H1 (cell line): ENCODE results near the gene NR4A3. TPM values are rescaled to one million over a fixed set of nuclear protein-coding genes. Genes with fewer than 3 reads are reported as not detected.

Source experiments
- CTCF ChIA-PET: fragments of 300-600 bp; sonication (Branson Sonifier 250); formaldehyde crosslinking; loops from one replicate; lab custom pipeline; 2021; ENCODE audit not compliant: partially characterized antibody; lab: Charles Lee
- POLR2A ChIA-PET: fragments of 300-600 bp; sonication (Branson Sonifier 250); formaldehyde crosslinking; loops from one replicate; lab custom pipeline; 2021; ENCODE audit warnings: inconsistent platforms; ENCODE audit not compliant: partially characterized antibody; lab: Charles Lee
- DNase-seq, 2 experiments: peaks; one replicate each; pipeline versions ENCODE4 v3.0.0 to v3.0.0-alpha.2; 2010 to 2022; ENCODE audit warnings: low spot score in 2 of 2, low read depth in 1 of 2, mixed read lengths in 1 of 2
- FAIRE-seq: peaks from 2 replicates; lab custom pipeline; 2011; peaks lifted over from hg19 to GRCh38; lab: Jason Lieb, UNC
- H2AFZ ChIP-seq: 2 replicates; pipeline ENCODE4 v1.8.1; 2012; ENCODE audit warnings: low read length, inconsistent platforms
- H2AK5ac ChIP-seq: 2 replicates; pipeline ENCODE4 v1.6.1; 2013; ENCODE audit warnings: low read depth, low read length
- H2BK120ac ChIP-seq: replicated peaks from 2 replicates; pipeline ENCODE3; 2013; ENCODE audit warnings: low read depth, low read length, inconsistent platforms
- H2BK12ac ChIP-seq: 2 replicates; pipeline ENCODE4 v1.6.1; 2013; ENCODE audit warnings: low read depth, low read length
- H2BK15ac ChIP-seq: 2 replicates; pipeline ENCODE4 v1.6.1; 2013; ENCODE audit warnings: low read length
- H2BK20ac ChIP-seq: 2 replicates; pipeline ENCODE4 v1.6.1; 2013; ENCODE audit warnings: low read length
- H2BK5ac ChIP-seq: 2 replicates; pipeline ENCODE4 v1.6.1; 2013; ENCODE audit warnings: low read depth, low read length
- H3K14ac ChIP-seq: 2 replicates; pipeline ENCODE4 v1.6.1; 2013; ENCODE audit warnings: inconsistent platforms; ENCODE audit not compliant: insufficient read length
- H3K18ac ChIP-seq: 2 replicates; pipeline ENCODE4 v1.6.1; 2013; ENCODE audit warnings: low read length; ENCODE audit errors: extremely low read depth
- H3K23ac ChIP-seq: 2 replicates; pipeline ENCODE4 v1.6.1; 2013; ENCODE audit warnings: inconsistent platforms; ENCODE audit not compliant: insufficient read length
- H3K23me2 ChIP-seq: 2 replicates; pipeline ENCODE4 v1.6.1; 2013; ENCODE audit warnings: low read depth, low read length
- H3K27ac ChIP-seq: 2 replicates; pipeline ENCODE4 v1.6.1; 2011; ENCODE audit warnings: low read depth, low read length, inconsistent platforms
- H3K27me3 ChIP-seq, 4 experiments: replicated peaks in 1 of 4; 1 replicate in 1 of 4; 2 replicates in 3 of 4; pipeline versions ENCODE4 v1.6.1 to v1.8.1; 2011 to 2013; ENCODE audit warnings: low read length in 3 of 4, mild to moderate bottlenecking in 3 of 4, inconsistent platforms in 2 of 4, mixed read lengths in 2 of 4, moderate library complexity in 1 of 4; ENCODE audit not compliant: control insufficient read depth in 3 of 4, insufficient read depth in 3 of 4; ENCODE audit errors: extremely low read depth in 1 of 4
- H3K36me3 ChIP-seq, 4 experiments: 2 replicates each; pipeline versions ENCODE4 v1.6.1 to v1.8.1; 2011 to 2013; ENCODE audit warnings: mild to moderate bottlenecking in 4 of 4, low read length in 3 of 4, moderate library complexity in 2 of 4, control low read depth in 1 of 4, inconsistent platforms in 1 of 4; ENCODE audit not compliant: insufficient read depth in 4 of 4, control insufficient read depth in 2 of 4
- H3K4ac ChIP-seq: replicated peaks from 2 replicates; pipeline ENCODE3; 2013; ENCODE audit warnings: low read length, low read depth, mixed read lengths, inconsistent platforms; ENCODE audit not compliant: insufficient read length
- H3K4me1 ChIP-seq, 4 experiments: replicated peaks in 1 of 4; 1 replicate in 1 of 4; 2 replicates in 3 of 4; pipeline versions ENCODE4 v1.6.1 to v1.8.1; 2011 to 2013; ENCODE audit warnings: low read length in 3 of 4, inconsistent platforms in 2 of 4, mixed read lengths in 1 of 4; ENCODE audit not compliant: insufficient read depth in 4 of 4, control insufficient read depth in 3 of 4
- H3K4me2 ChIP-seq, 2 experiments: 2 replicates each; pipeline versions ENCODE4 v1.6.1 to v1.8.1; 2011 to 2013; ENCODE audit warnings: low read depth in 2 of 2, low read length in 2 of 2, control low read depth in 1 of 2, inconsistent platforms in 1 of 2, mild to moderate bottlenecking in 1 of 2; ENCODE audit not compliant: insufficient read depth in 1 of 2
- H3K4me3 ChIP-seq, 4 experiments: fragments of 200-600, 300-600 bp in 1 of 4; sonication (generic), shearing (Covaris generic), sonication (Bioruptor Twin) in 1 of 4; 2 replicates each; pipeline versions ENCODE4 v1.5.1 to v1.8.1; 2011 to 2016; ENCODE audit warnings: low read length in 4 of 4, low read depth in 3 of 4, control low read depth in 2 of 4, inconsistent platforms in 2 of 4, mild to moderate bottlenecking in 2 of 4, mixed read lengths in 1 of 4, moderate library complexity in 1 of 4; ENCODE audit not compliant: insufficient read depth in 2 of 4; ENCODE audit errors: extremely low read depth in 1 of 4
- H3K56ac ChIP-seq: replicated peaks from 2 replicates; pipeline ENCODE3; 2013; ENCODE audit warnings: low read depth, mild to moderate bottlenecking, mixed read lengths, low read length, inconsistent platforms; ENCODE audit not compliant: insufficient read length
- H3K79me1 ChIP-seq: 2 replicates; pipeline ENCODE4 v1.6.1; 2013; ENCODE audit warnings: low read depth, low read length, control low read depth
- H3K79me2 ChIP-seq, 2 experiments: 2 replicates each; pipeline versions ENCODE4 v1.6.1 to v1.8.1; 2012 to 2013; ENCODE audit warnings: low read length in 2 of 2, mild to moderate bottlenecking in 2 of 2, inconsistent platforms in 1 of 2; ENCODE audit not compliant: insufficient read depth in 2 of 2, control insufficient read depth in 1 of 2
- H3K9ac ChIP-seq, 4 experiments: replicated peaks in 1 of 4; 1 replicate in 1 of 4; 2 replicates in 3 of 4; pipeline versions ENCODE4 v1.6.1 to v1.8.1; 2011 to 2013; ENCODE audit warnings: low read depth in 3 of 4, low read length in 3 of 4, control low read depth in 2 of 4, mild to moderate bottlenecking in 2 of 4, moderate library complexity in 2 of 4, inconsistent platforms in 1 of 4; ENCODE audit errors: extremely low read depth in 1 of 4
- H3K9me3 ChIP-seq, 2 experiments: 2 replicates each; pipeline versions ENCODE4 v1.6.1 to v1.8.1; 2012 to 2013; ENCODE audit warnings: mild to moderate bottlenecking in 2 of 2, moderate library complexity in 2 of 2, control low read depth in 1 of 2, inconsistent platforms in 1 of 2, low read depth in 1 of 2, low read length in 1 of 2, mixed read lengths in 1 of 2; ENCODE audit not compliant: insufficient read depth in 2 of 2
- H4K20me1 ChIP-seq, 2 experiments: replicated peaks in 1 of 2; 2 replicates each; pipeline versions ENCODE3 to v1.8.1; 2011 to 2013; ENCODE audit warnings: inconsistent platforms in 2 of 2, low read length in 2 of 2, mild to moderate bottlenecking in 1 of 2; ENCODE audit not compliant: insufficient read depth in 2 of 2, control insufficient read depth in 1 of 2
- H4K5ac ChIP-seq: 2 replicates; pipeline ENCODE4 v1.6.1; 2013; ENCODE audit warnings: low read length, low read depth, mixed read lengths, inconsistent platforms; ENCODE audit not compliant: insufficient read length
- H4K8ac ChIP-seq: 2 replicates; pipeline ENCODE4 v1.8.0; 2013; ENCODE audit warnings: mild to moderate bottlenecking, moderate library complexity, low read length, inconsistent platforms; ENCODE audit not compliant: insufficient read depth; ENCODE audit errors: extremely low read depth
- H4K91ac ChIP-seq: replicated peaks from 2 replicates; pipeline ENCODE3; 2013; ENCODE audit warnings: low read length, mixed read lengths, inconsistent platforms; ENCODE audit not compliant: insufficient read length
- ASH2L ChIP-seq: fragments of 200-600, 300-600 bp; sonication (generic); IDR thresholded peaks from one replicate; pipeline ENCODE4 v1.7.1; 2017; ENCODE audit warnings: low read length
- CBX5 ChIP-seq: fragments of 300-800, 300-1000 bp; sonication (generic); IDR thresholded peaks from 2 replicates; pipeline ENCODE4 v1.7.1; 2016; ENCODE audit warnings: antibody characterized with exemption, low read length, low read depth
- KDM1A ChIP-seq: fragments of 200-600, 300-600 bp; sonication (generic); IDR thresholded peaks from 2 replicates; pipeline ENCODE4 v1.7.1; 2016; ENCODE audit warnings: mild to moderate bottlenecking, low read length, borderline replicate concordance
- PHF8 ChIP-seq: fragments of 200-600 bp; sonication (generic); conservative IDR thresholded peaks from 2 replicates; pipeline ENCODE4 v1.7.1; 2012; ENCODE audit warnings: low read depth, mild to moderate bottlenecking, inconsistent platforms, low read length, moderate library complexity
- RAD21 ChIP-seq, 2 experiments: IDR thresholded peaks in 1 of 2; conservative IDR thresholded peaks in 1 of 2; 2 replicates each; pipeline ENCODE4 v1.6.1; 2011; ENCODE audit warnings: low read depth in 2 of 2, low read length in 2 of 2, improper control_type of control experiment in 1 of 2, inconsistent platforms in 1 of 2, mild to moderate bottlenecking in 1 of 2, moderate library complexity in 1 of 2
- SAP30 ChIP-seq: fragments of 300-600 bp; sonication (generic); IDR thresholded peaks from 2 replicates; pipeline ENCODE4 v1.7.1; 2012; ENCODE audit warnings: low read length, moderate library complexity, mild to moderate bottlenecking, inconsistent platforms; ENCODE audit not compliant: insufficient read depth, insufficient replicate concordance
- SIX5 ChIP-seq: IDR thresholded peaks from 2 replicates; pipeline ENCODE4 v1.6.1; 2011; ENCODE audit warnings: mild to moderate bottlenecking, low read depth, low read length
- SP2 ChIP-seq: IDR thresholded peaks from 2 replicates; pipeline ENCODE4 v1.6.1; 2012; ENCODE audit warnings: mild to moderate bottlenecking, low read length, inconsistent platforms
- TAF7 ChIP-seq: optimal IDR thresholded peaks from 2 replicates; pipeline ENCODE3; 2011; ENCODE audit warnings: low read depth, mild to moderate bottlenecking, inconsistent platforms, low read length, moderate library complexity, borderline replicate concordance
- ZNF274 ChIP-seq: IDR thresholded peaks from 2 replicates; pipeline ENCODE4 v1.7.0; 2012; ENCODE audit warnings: low read length, borderline replicate concordance; ENCODE audit errors: extremely low read depth
- WGBS, 2 experiments: shearing (Covaris generic) in 1 of 2; methylation state at CpG; one replicate each; pipeline versions ENCODE4 v1.1.6 to v1.1.7; 2013 to 2015; ENCODE audit warnings: low lambda C conversion rate in 2 of 2, mixed read lengths in 2 of 2, inconsistent platforms in 1 of 2, low coverage in 1 of 2, missing lambda C conversion rate in 1 of 2; ENCODE audit not compliant: insufficient replicate concordance in 2 of 2, insufficient coverage in 1 of 2, insufficient read length in 1 of 2; ENCODE audit errors: extremely low coverage in 1 of 2, missing lambda C conversion rate in 1 of 2; 5-methylcytosine and 5-hydroxymethylcytosine counted together
- polyA plus RNA-seq, 7 experiments: library from polyadenylated mRNA; depleted of rRNA in 3 of 7; stranded (reverse) in 5 of 7; unstranded in 2 of 7; fragments of >200 nt in 5 of 7; fragments of 200-250 nt in 2 of 7; gene quantifications; 1 replicate in 5 of 7; 2 replicates in 1 of 7; 4 replicates in 1 of 7; pipeline versions ENCODE4 v1.2.1 to v1.2.3, GENCODE V29; 2011 to 2013; ENCODE audit warnings: missing spikeins in 2 of 7, mixed read lengths in 2 of 7
- total RNA-seq: library from RNA; stranded (reverse); fragmentation: NEBNext Ultra II Directional; extraction: Animal tissue kit (Norgen Biotek cat#: 25700); gene quantifications from 2 replicates; pipeline ENCODE4 v1.2.1, GENCODE V29; 2021

Gene NR4A3
- total and polyA plus RNA-seq, 2 of the 8 experiments (the other 6 are each of a cell fraction or from before 2014, with no cell fraction given), result 0.05 to 0.30 TPM

DNA sequence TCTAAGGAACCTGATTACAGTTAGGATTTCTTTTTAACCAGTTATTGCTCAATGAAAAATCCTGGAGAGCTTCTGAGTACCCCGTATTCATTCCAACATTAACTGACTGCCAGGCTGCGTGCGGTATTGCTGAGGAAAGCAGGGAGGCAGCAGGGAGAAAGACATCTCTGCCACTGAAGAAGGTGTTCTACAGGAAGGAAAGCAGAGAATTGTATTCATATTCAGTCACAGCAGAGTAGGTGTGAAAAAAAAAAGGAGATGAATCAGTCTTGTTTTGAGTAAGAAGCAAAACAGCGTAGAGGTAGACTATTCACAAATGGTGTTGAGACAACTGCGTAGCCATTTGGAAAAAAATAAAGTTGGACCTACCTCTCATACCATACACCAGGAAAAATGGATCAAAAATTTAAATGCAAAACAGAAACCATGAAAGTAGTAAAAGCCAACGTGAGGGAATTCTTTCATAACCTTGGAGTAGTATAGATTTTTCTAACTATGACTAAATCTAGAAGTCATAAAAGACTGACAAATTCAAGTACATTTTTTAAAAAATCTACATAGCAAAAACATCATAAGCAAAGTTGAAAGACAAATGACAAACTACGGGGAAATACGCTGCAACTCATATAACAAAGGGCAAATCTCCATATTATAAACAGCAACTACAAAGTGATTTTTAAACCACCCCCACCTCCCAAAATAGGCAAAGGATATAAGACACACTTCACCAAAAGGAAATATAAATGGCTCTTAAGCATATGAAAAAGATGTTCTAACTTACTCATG is 9.9 kb upstream of the NR4A3 start:
- DNase-seq (no peak), FAIRE-seq (no peak)
- H3K18ac ChIP-seq, result no peak overlapping the region
- H3K79me1 ChIP-seq, result no peaks in the 10 kb centered on the region
- CTCF ChIA-PET, result interaction anchor here (1.1 to 1.3 kb wide), 3 partner anchors 199 to 580 kb away, joined by 4 to 5 read pairs (median 4); no protein-coding TSS in a partner anchor
- no peak overlapping the region for H2BK12ac ChIP-seq
- H3K79me2 ChIP-seq, result peaks cover 0 to 15% of the 10 kb centered on the region in 2 experiments; a peak in 1 of 4 replicates
- H3K9ac ChIP-seq, result no peak overlapping the region
- no peaks in the 10 kb centered on the region for H4K20me1 ChIP-seq
- H3K4me1 ChIP-seq, result peaks cover 0 to 11% (median 7%) of the 10 kb centered on the region in 4 experiments; a peak in 4 of 7 replicates
- no peak overlapping the region for H3K23ac ChIP-seq
- no peak overlapping the region for H2BK15ac ChIP-seq
- H3K9me3 ChIP-seq, result no peaks in the 10 kb centered on the region
- H3K4me3 ChIP-seq, result no peak overlapping the region
- WGBS, 2 experiments, result 72% methylated on average over 8 of the region's 8 CpGs; no CpG with 5 or more reads in 1 of the 2 experiments
- no peaks in the 10 kb centered on the region; a peak in 1 of 8 replicates for H3K36me3 ChIP-seq
- no peak overlapping the region for H3K4ac ChIP-seq
- H4K91ac ChIP-seq, result no peak overlapping the region
- H2BK120ac ChIP-seq, result no peak overlapping the region
- no peak overlapping the region for H3K27ac ChIP-seq
- no peak overlapping the region for H4K8ac ChIP-seq
- H3K14ac ChIP-seq, result no peak overlapping the region
- H2BK5ac ChIP-seq, result no peak overlapping the region
- H3K27me3 ChIP-seq, result no peaks in the 10 kb centered on the region
- no peaks in the 10 kb centered on the region for H3K23me2 ChIP-seq
- H2AK5ac ChIP-seq, result no peak overlapping the region
- no peak overlapping the region for H3K56ac ChIP-seq
- POLR2A ChIA-PET, result interaction anchor here (2.1 kb wide), 1 partner anchor 8 kb away, joined by 9 read pairs; no protein-coding TSS in a partner anchor
- no peak overlapping the region; a peak in 1 of 4 replicates for H3K4me2 ChIP-seq
- no peak overlapping the region for H2AFZ ChIP-seq
- H2BK20ac ChIP-seq, result no peak overlapping the region
- no peak overlapping the region for H4K5ac ChIP-seq
- TF ChIP-seq KDM1A (no peak), ZNF274 (no peak), CBX5 (no peak), SAP30 (no peak), TAF7 (no peak), RAD21 (IDR thresholded peaks at IDR 0.05 in 1 of 2, conservative IDR thresholded peaks at IDR 0.05 in 1 of 2; ENCODE audit: low read depth in 2 of 2, low read length in 2 of 2) (no peak), PHF8 (no peak), SP2 (no peak), ASH2L (no peak), SIX5 (no peak)
